Measurements from ENCODE around the gene ENDOG. TPM values are rescaled to one million over a fixed set of nuclear protein-coding genes. Genes with fewer than 3 reads are reported as not detected.
A peak's percentile ranks its signal among the peaks of the same experiment; 100 is the strongest.

ENDOG gene
- total RNA-seq, 6 donors from 2014 or later: 20.6 to 70.2 (median 28.8) TPM

DNA sequence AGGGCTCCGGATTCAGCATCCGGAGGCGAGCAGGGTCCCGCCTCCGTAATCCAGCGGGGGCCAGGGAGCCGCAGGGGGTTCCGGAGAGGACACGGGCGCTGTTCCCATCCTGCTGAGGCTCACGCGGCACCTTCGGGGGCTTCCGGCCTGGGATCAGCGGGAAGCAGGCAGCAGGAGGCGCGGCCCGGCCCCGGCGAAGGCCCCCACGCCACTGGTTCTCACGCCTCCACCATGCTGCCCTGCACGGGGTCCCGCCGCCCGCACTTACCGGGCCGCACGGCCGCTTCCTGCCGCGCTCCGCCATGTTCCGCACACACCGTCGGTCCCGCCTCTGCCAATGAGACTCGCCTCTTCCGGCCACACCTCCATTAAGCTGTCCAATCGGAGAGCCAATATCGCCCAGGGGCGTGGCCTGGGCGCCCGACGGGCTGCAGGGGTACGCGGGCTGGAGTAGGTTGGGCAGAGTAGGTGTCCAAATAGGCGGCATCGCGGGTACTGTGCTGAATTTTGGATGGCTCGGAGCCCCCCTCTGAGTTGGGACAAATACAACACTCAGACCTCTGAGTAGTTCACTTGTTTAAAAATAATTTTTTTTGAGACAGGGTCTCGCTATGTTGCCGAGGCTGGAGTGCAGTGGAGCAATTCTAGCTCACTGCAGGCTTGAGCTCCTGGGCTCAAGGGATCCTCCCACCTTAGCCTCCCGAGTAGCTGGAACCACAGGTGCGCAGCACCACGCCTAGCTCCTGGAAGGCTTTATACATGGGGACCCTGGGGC, 11.4 kb downstream of the ENDOG start, which contains the start of gene SPOUT1:
SPOUT1 (minus strand) TSS at position 318 of the 775 bp plus-strand sequence; CDS start at position 304, 14 bp downstream.
- Histone ChIP-seq H3K27me3 (no peaks in the 10 kb centered on the region), H3K9me3 (no peaks in the 10 kb centered on the region), H3K4me3 (peak within 1 kb of the TSS; percentile 65 to 96 (median 82)), H3K36me3 (peaks cover 0 to 27% (median 24%) of the 10 kb centered on the region in 4 donors), H3K27ac (peak within 1 kb of the TSS; percentile 63 to 83 (median 72)), H3K4me1 (peaks cover 9 to 16% (median 14%) of the 10 kb centered on the region in 4 donors)
- TF ChIP-seq POLR2AphosphoS5 (IDR thresholded peaks at IDR 0.05): peak; percentile 55 to 72
- TF ChIP-seq, protein P1, sequence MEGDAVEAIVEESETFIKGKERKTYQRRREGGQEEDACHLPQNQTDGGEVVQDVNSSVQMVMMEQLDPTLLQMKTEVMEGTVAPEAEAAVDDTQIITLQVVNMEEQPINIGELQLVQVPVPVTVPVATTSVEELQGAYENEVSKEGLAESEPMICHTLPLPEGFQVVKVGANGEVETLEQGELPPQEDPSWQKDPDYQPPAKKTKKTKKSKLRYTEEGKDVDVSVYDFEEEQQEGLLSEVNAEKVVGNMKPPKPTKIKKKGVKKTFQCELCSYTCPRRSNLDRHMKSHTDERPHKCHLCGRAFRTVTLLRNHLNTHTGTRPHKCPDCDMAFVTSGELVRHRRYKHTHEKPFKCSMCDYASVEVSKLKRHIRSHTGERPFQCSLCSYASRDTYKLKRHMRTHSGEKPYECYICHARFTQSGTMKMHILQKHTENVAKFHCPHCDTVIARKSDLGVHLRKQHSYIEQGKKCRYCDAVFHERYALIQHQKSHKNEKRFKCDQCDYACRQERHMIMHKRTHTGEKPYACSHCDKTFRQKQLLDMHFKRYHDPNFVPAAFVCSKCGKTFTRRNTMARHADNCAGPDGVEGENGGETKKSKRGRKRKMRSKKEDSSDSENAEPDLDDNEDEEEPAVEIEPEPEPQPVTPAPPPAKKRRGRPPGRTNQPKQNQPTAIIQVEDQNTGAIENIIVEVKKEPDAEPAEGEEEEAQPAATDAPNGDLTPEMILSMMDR (IDR thresholded peaks at IDR 0.05): peak in 1 of 6 experiments; percentile 16
- no peak for TF ChIP-seq EP300 (IDR thresholded peaks at IDR 0.05)
- TF ChIP-seq POLR2A (IDR thresholded peaks at IDR 0.05): peak in 1 of 4 donors; percentile 72
- peak; percentile 97 to 100 for ATAC-seq (ENCODE audit: low FRiP score in 2 of 2)
- DNase-seq: peak; percentile 95 to 96
- WGBS, 2 donors: 1% methylated on average over 18 to 24 of the region's 56 CpGs

GRCh38 chr9:128833696-128834095, 15.4 kb downstream of the ENDOG start:
- WGBS, 2 donors: 91 to 95% methylated on average over 9 to 10 of the region's 10 CpGs
- no peak overlapping the region for H3K4me3 ChIP-seq
- no peak overlapping the region for H3K27ac ChIP-seq
- no peaks in the 10 kb centered on the region for H3K9me3 ChIP-seq
- ATAC-seq (ENCODE audit: low FRiP score in 2 of 2) (no peak), DNase-seq (no peak)
- TF ChIP-seq, protein P1 (IDR thresholded peaks at IDR 0.05): no peak
- peaks cover 0 to 7% (median 0%) of the 10 kb centered on the region in 4 donors for H3K36me3 ChIP-seq
- H3K27me3 ChIP-seq: no peaks in the 10 kb centered on the region
- H3K4me1 ChIP-seq: peaks cover 6 to 12% (median 11%) of the 10 kb centered on the region in 4 donors

- no peak overlapping the region for H3K27ac ChIP-seq
- no peaks in the 10 kb centered on the region for H3K27me3 ChIP-seq
- no peaks in the 10 kb centered on the region for H3K9me3 ChIP-seq
- ATAC-seq (ENCODE audit: low FRiP score in 2 of 2) (no peak), DNase-seq (peak in 1 of 2 donors; percentile 53)
- TF ChIP-seq POLR2AphosphoS5 (IDR thresholded peaks at IDR 0.05) (no peak), EP300 (IDR thresholded peaks at IDR 0.05) (no peak), POLR2A (IDR thresholded peaks at IDR 0.05) (no peak)
- TF ChIP-seq, protein P1 (IDR thresholded peaks at IDR 0.05): no peak
- no peaks in the 10 kb centered on the region for H3K4me1 ChIP-seq
- H3K36me3 ChIP-seq: peaks cover 0 to 7% (median 0%) of the 10 kb centered on the region in 4 donors
- WGBS, 2 donors: 94% methylated on average over 23 to 28 of the region's 28 CpGs
- H3K4me3 ChIP-seq: no peak overlapping the region
These were observed 17.2 kb downstream of the ENDOG start for GRCh38 chr9:128835246-128836210.

DNA sequence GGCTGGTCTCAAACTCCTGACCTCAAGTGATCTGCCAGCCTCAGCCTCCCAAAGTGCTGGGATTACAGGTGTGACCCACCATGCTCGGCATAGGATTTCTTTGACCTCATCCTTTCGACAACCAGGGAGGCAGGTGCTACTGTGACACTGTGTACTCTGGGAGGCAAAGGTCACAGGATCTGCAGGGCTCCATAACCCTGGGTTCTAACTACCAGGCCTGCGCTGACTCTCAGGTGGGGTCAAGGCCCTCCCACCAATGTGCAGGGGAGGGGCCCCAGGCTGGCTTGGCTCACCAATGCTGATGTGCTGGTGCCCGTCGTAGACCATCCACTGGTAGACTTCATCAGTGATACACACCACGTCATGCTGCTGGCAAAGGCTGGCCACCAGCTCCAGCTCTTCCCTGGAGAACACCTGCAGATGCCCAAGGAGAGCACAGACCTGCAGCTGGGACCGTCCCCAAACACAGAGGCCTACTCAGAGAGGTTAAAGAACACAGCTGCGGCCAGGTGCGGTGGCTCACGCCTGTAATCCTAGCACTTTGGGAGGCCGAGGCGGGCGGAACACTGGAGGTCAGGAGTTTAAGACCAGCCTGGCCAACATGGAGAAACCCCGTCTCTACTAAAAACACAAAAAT, 18.3 kb downstream of the ENDOG start:
- Histone ChIP-seq H3K4me3 (no peak overlapping the region), H3K4me1 (no peaks in the 10 kb centered on the region), H3K36me3 (peaks cover 0 to 7% (median 0%) of the 10 kb centered on the region in 4 donors), H3K27me3 (no peaks in the 10 kb centered on the region), H3K9me3 (no peaks in the 10 kb centered on the region), H3K27ac (no peak overlapping the region)
- 86 to 96% methylated on average over 11 to 14 of the region's 14 CpGs for WGBS, 2 donors
- DNase-seq (no peak), ATAC-seq (ENCODE audit: low FRiP score in 2 of 2) (peak in 1 of 2 donors; percentile 24)
- TF ChIP-seq POLR2A (IDR thresholded peaks at IDR 0.05) (no peak), EP300 (IDR thresholded peaks at IDR 0.05) (no peak), POLR2AphosphoS5 (IDR thresholded peaks at IDR 0.05) (no peak)
- TF ChIP-seq, protein P1 (IDR thresholded peaks at IDR 0.05): no peak
